ENCODE data around the gene SLC18B1.

SLC18B1 gene

GRCh38 chr6:132797951-132798868 is at the start of gene SLC18B1:
Gene SLC18B1, minus strand, starts transcription at chr6:132798637. Its CDS starts 181 bp downstream, at chr6:132798456.
- DNase-seq: peak; percentile 86

GRCh38 chr6:132843316-132844035 is 45.0 kb upstream of the SLC18B1 start:
- DNase-seq: no peak

GRCh38 chr6:132841966-132842365 is 43.5 kb upstream of the SLC18B1 start:
- DNase-seq: no peak

GRCh38 chr6:132832891-132833290 is 34.5 kb upstream of the SLC18B1 start:
- DNase-seq: no peak

- no peak for DNase-seq
Observed at GRCh38 chr6:132830334-132830751, 31.9 kb upstream of the SLC18B1 start.

- no peak for DNase-seq
Observed at GRCh38 chr6:132820629-132821381, 22.4 kb upstream of the SLC18B1 start.

GRCh38 chr6:132819405-132820161 is 21.1 kb upstream of the SLC18B1 start:
- no peak for DNase-seq

GRCh38 chr6:132818404-132819359 is 20.2 kb upstream of the SLC18B1 start:
- DNase-seq: no peak

GRCh38 chr6:132817554-132818403 is 19.3 kb upstream of the SLC18B1 start:
- no peak for DNase-seq

GRCh38 chr6:132816660-132817059 is 18.2 kb upstream of the SLC18B1 start:
- DNase-seq: no peak

- peak; percentile 74 for DNase-seq
Observed at GRCh38 chr6:132814716-132815570, 16.5 kb upstream of the SLC18B1 start.

GRCh38 chr6:132813173-132813856 is 14.9 kb upstream of the SLC18B1 start:
- peak; percentile 78 for DNase-seq

GRCh38 chr6:132812756-132813172 is 14.3 kb upstream of the SLC18B1 start:
- DNase-seq: no peak

GRCh38 chr6:132812255-132812732 is 13.9 kb upstream of the SLC18B1 start:
- DNase-seq: no peak

GRCh38 chr6:132811276-132811675 is 12.8 kb upstream of the SLC18B1 start:
- DNase-seq: no peak

GRCh38 chr6:132805548-132805947 is 7.1 kb upstream of the SLC18B1 start:
- no peak for DNase-seq

GRCh38 chr6:132804251-132804650 is 5.8 kb upstream of the SLC18B1 start:
- no peak for DNase-seq

GRCh38 chr6:132800656-132801055 is 2.2 kb upstream of the SLC18B1 start:
- no peak for DNase-seq
